Mucosa of descending colon (tissue), 3 donors: Measurements from ENCODE around the gene SLC31A2. TPM values are rescaled to one million over a fixed set of nuclear protein-coding genes. Genes with fewer than 3 reads are reported as not detected.

Experiments
- ATAC-seq: fragments of 200-7000 bp; cut with Tn5 transposase; one replicate; pipeline ENCODE4 v1.9.1; 2020; ENCODE audit warnings: mild to moderate bottlenecking, moderate library complexity
- DNase-seq, 3 donors: peaks; one replicate each; pipeline ENCODE4 v3.0.0-alpha.2; 2020
- H3K36me3 ChIP-seq: fragments of 200-600 bp; one replicate; pipeline ENCODE4 v1.8.0; 2021; ENCODE audit warnings: low read depth, mild to moderate bottlenecking
- H3K4me1 ChIP-seq: fragments of 200-600 bp; one replicate; pipeline ENCODE4 v1.8.0; 2021; ENCODE audit warnings: low read depth, mild to moderate bottlenecking
- H3K4me3 ChIP-seq: fragments of 200-600 bp; one replicate; pipeline ENCODE4 v1.8.0; 2021; ENCODE audit warnings: mild to moderate bottlenecking
- H3K9me3 ChIP-seq: fragments of 200-600 bp; one replicate; pipeline ENCODE4 v1.8.0; 2021; ENCODE audit warnings: mild to moderate bottlenecking
- CTCF ChIP-seq: fragments of 200-600 bp; IDR thresholded peaks from one replicate; pipeline ENCODE4 v1.8.0; 2022; ENCODE audit warnings: antibody characterized with exemption, mild to moderate bottlenecking
- intact Hi-C, 2 donors: fragments of 100-400 bp; cut with DNase I in 1 of 2; cut with micrococcal nuclease in 1 of 2; formaldehyde crosslinking; loops; one replicate each; pipeline versions ENCODE4 v1.11.0 to v1.11.1; 2022; cut with DNase I, micrococcal nuclease
- total RNA-seq, 3 donors: library from RNA; stranded (reverse); fragmentation: NEBNext Ultra II Directional in 2 of 3; extraction: Animal tissue kit (Norgen Biotek cat#: 25700) in 2 of 3; gene quantifications; one replicate each; pipeline versions ENCODE4 v1.2.1 to v1.2.4, GENCODE V29; 2021 to 2023
- donor health status: DM: no; HTN: no; CAD: no; lungs with moderate emphysema.
- donor health status: DM: no; HTN: no; CAD: no.
- donor health status: DM: no; HTN: yes; CAD: no.

SLC31A2 gene
- total RNA-seq, 3 donors from 2014 or later = 17.1 to 23.7 (median 17.8) TPM

- TF ChIP-seq CTCF = no peak
- H3K9me3 ChIP-seq = no peaks in the 10 kb centered on the region
- H3K36me3 ChIP-seq = peaks cover 9% of the 10 kb centered on the region
- DNase-seq = no peak
- ATAC-seq = no peak
- H3K4me3 ChIP-seq = no peak overlapping the region
- intact Hi-C loops = no loop called here
- H3K4me1 ChIP-seq = no peaks in the 10 kb centered on the region
Observed at GRCh38 chr9:113164536-113165300, 13.9 kb downstream of the SLC31A2 start.

- H3K4me3 ChIP-seq = no peak overlapping the region
- H3K36me3 ChIP-seq = peaks cover 17% of the 10 kb centered on the region
- no peak for ATAC-seq
- intact Hi-C loops = no loop called here
- TF ChIP-seq CTCF = no peak
- DNase-seq = no peak
- H3K9me3 ChIP-seq = no peaks in the 10 kb centered on the region
- H3K4me1 ChIP-seq = no peaks in the 10 kb centered on the region
Observed at GRCh38 chr9:113166039-113166438, 15.2 kb downstream of the SLC31A2 start.

DNA sequence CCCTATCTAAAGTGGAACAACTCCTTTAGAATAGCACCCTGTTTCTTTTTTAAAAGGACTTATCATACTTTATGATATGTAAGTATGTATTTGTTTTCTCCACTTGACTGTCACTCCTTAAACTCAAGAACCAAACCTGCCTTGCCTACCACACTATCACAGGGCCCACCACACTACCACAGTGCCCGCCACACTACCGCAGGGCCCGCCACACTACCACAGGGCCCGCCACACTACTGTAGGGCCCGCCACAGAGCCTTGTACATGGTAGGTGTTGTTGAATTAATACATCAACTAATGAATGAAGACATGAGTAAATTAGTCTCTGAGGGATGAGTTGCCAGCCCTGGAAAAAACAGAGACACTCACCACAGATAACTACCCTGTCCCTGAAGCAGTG lies 18.0 kb downstream of the SLC31A2 start:
- H3K9me3 ChIP-seq = no peaks in the 10 kb centered on the region
- ATAC-seq (no peak), DNase-seq (no peak)
- TF ChIP-seq CTCF = no peak
- H3K36me3 ChIP-seq = peaks cover 12% of the 10 kb centered on the region
- H3K4me1 ChIP-seq = no peaks in the 10 kb centered on the region
- H3K4me3 ChIP-seq = no peak overlapping the region
- intact Hi-C loops = no loop called here

DNA sequence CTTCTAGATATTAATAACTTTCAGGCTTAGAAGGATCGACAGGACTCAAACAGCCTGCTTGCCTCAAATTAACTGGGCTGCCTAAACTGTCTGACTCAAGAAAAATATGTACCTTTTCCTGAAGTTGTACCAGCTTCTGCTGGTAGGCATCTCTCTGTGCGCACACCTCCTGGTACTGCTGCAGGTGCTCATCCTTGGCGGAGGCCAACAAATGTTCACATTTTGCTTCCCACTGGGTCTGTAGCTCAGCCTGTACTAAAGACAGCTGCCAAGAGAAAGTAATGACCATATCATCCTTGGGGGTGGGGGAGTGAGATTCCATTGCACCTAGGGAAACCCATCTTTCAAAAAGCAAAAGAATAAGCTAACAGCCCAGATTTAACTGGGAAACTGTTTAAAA lies 22.5 kb downstream of the SLC31A2 start:
- intact Hi-C loops = no loop called here
- DNase-seq (no peak), ATAC-seq (no peak)
- Histone ChIP-seq H3K9me3 (no peaks in the 10 kb centered on the region), H3K36me3 (peaks cover 16% of the 10 kb centered on the region), H3K4me3 (no peak overlapping the region), H3K4me1 (no peaks in the 10 kb centered on the region)
- TF ChIP-seq CTCF = no peak

DNA sequence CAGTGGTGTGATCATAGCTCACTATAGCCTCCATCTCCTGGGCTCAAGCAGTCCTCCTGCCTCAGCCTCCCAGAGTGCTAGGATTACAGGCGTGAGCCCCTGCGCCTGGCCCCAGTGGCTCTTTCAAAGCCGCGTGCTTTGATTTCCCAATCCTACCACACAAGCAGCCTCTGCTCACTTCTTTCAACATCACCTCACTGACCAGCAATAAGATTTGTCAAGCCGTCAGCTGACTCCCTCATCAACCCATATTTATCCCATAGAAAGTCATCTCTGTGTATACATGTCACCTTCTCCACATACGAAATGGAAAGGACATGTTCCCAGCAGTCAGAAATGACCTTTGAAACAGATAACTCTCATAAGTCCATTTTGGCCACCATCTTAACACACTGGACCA lies 26.0 kb downstream of the SLC31A2 start:
- no peak for TF ChIP-seq CTCF
- intact Hi-C loops = no loop called here
- H3K36me3 ChIP-seq = peaks cover 9% of the 10 kb centered on the region
- H3K4me1 ChIP-seq = no peaks in the 10 kb centered on the region
- no peaks in the 10 kb centered on the region for H3K9me3 ChIP-seq
- DNase-seq = no peak
- H3K4me3 ChIP-seq = no peak overlapping the region
- no peak for ATAC-seq
